CD4-positive, alpha-beta T cell (primary cell): ENCODE results near the gene RSL24D1. TPM values are rescaled to one million over a fixed set of nuclear protein-coding genes. Genes with fewer than 3 reads are reported as not detected.

Experiments used
- ATAC-seq: fragments of 200-7000 bp; cut with Tn5 transposase; one replicate; pipeline ENCODE4 v1.10.0; 2022; ENCODE audit warnings: mild to moderate bottlenecking; ENCODE audit not compliant: poor library complexity
- CTCF ChIA-PET: fragments of 350-600 bp; sonication (Branson Sonifier 250); formaldehyde crosslinking; loops from one replicate; lab custom pipeline; 2021; ENCODE audit warnings: antibody characterized with exemption, inconsistent platforms; lab: Charles Lee
- POLR2A ChIA-PET: fragments of 350-600 bp; sonication (Branson Sonifier 250); formaldehyde crosslinking; loops from one replicate; lab custom pipeline; 2021; ENCODE audit warnings: antibody characterized with exemption, inconsistent platforms; lab: Charles Lee
- DNase-seq, 14 experiments: peaks; one replicate each; pipeline ENCODE4 v3.0.0-alpha.2; 2013 to 2020; ENCODE audit warnings: mixed read lengths in 2 of 14
- H3K27ac ChIP-seq, 2 donors: one replicate each; pipeline versions ENCODE4 v1.5.1 to v1.7.0; 2013; ENCODE audit warnings: low read length in 2 of 2, low read depth in 1 of 2, mild to moderate bottlenecking in 1 of 2
- H3K27me3 ChIP-seq, 2 experiments: 1 replicate in 1 of 2; 2 replicates in 1 of 2; pipeline versions ENCODE4 v1.6.1 to v1.7.0; 2013; ENCODE audit warnings: low read length in 2 of 2, control low read depth in 1 of 2, mild to moderate bottlenecking in 1 of 2, moderate library complexity in 1 of 2; ENCODE audit not compliant: insufficient read depth in 2 of 2, control insufficient read depth in 1 of 2
- H3K36me3 ChIP-seq: one replicate; pipeline ENCODE4 v1.6.1; 2013; ENCODE audit warnings: low read length, control low read depth; ENCODE audit not compliant: insufficient read depth
- H3K4me1 ChIP-seq: one replicate; pipeline ENCODE4 v1.6.1; 2013; ENCODE audit warnings: low read length, control low read depth; ENCODE audit not compliant: insufficient read depth
- H3K4me3 ChIP-seq: one replicate; pipeline ENCODE4 v1.5.1; 2013; ENCODE audit warnings: mild to moderate bottlenecking, low read length, moderate library complexity
- H3K9me3 ChIP-seq, 2 experiments: 1 replicate in 1 of 2; 2 replicates in 1 of 2; pipeline versions ENCODE4 v1.6.1 to v1.7.0; 2013; ENCODE audit warnings: low read length in 2 of 2, mild to moderate bottlenecking in 2 of 2, control low read depth in 1 of 2, moderate library complexity in 1 of 2; ENCODE audit not compliant: control insufficient read depth in 1 of 2, insufficient read depth in 1 of 2
- H3K27ac Mint-ChIP-seq: one replicate; pipeline ENCODE4 v1.8.0; 2020; ENCODE audit warnings: mixed read lengths
- H3K27me3 Mint-ChIP-seq: one replicate; pipeline ENCODE4 v1.8.0; 2021; ENCODE audit warnings: mixed read lengths
- H3K36me3 Mint-ChIP-seq: one replicate; pipeline ENCODE4 v1.8.0; 2021; ENCODE audit warnings: low read depth, mixed read lengths
- H3K4me1 Mint-ChIP-seq: one replicate; pipeline ENCODE4 v1.8.0; 2021; ENCODE audit warnings: low read depth, mixed read lengths
- H3K4me3 Mint-ChIP-seq: one replicate; pipeline ENCODE4 v1.8.0; 2020; ENCODE audit warnings: mild to moderate bottlenecking, mixed read lengths
- H3K9me3 Mint-ChIP-seq: one replicate; pipeline ENCODE4 v1.8.0; 2020; ENCODE audit warnings: mixed read lengths
- CTCF ChIP-seq: fragments of 200-600 bp; IDR thresholded peaks from one replicate; pipeline ENCODE4 v1.8.0; 2022; ENCODE audit warnings: antibody characterized with exemption, mild to moderate bottlenecking
- intact Hi-C, 2 experiments: fragments of 100-400 bp; cut with DNase I in 1 of 2; cut with micrococcal nuclease in 1 of 2; formaldehyde crosslinking; loops; one replicate each; pipeline versions ENCODE4 v1.15.1 to v1.9.0; 2023 to 2025; cut with DNase I, micrococcal nuclease
- total RNA-seq, 174 experiments: library from RNA in 2 of 174; stranded (reverse) in 2 of 174; gene quantifications; one replicate each; pipeline ENCODE4 v1.2.3 and lab custom pipeline; 2021 to 2026

Gene RSL24D1
- total RNA-seq, 2 experiments from 2014 or later, result 163 to 164 TPM

- intact Hi-C loops, result no loop called here
- DNase-seq (no peak), ATAC-seq (no peak)
- no peak overlapping the region for H3K27ac ChIP-seq
- POLR2A ChIA-PET, result no interaction called here
- no peaks in the 10 kb centered on the region for H3K9me3 ChIP-seq
- CTCF ChIA-PET, result interaction anchor here (1.5 kb wide), 1 partner anchor 15 kb away, joined by 4 read pairs; no protein-coding TSS in a partner anchor
- TF ChIP-seq CTCF, result no peak
- Mint-ChIP-seq H3K4me3 (no peak overlapping the region), H3K36me3 (peaks cover 54% of the 10 kb centered on the region), H3K4me1 (peaks cover 19% of the 10 kb centered on the region), H3K27me3 (no peaks in the 10 kb centered on the region), H3K9me3 (no peaks in the 10 kb centered on the region), H3K27ac (no peak overlapping the region)
- peaks cover 14% of the 10 kb centered on the region for H3K36me3 ChIP-seq
- H3K4me3 ChIP-seq, result no peak overlapping the region
- H3K27me3 ChIP-seq, result no peaks in the 10 kb centered on the region
- H3K4me1 ChIP-seq, result peaks cover 3% of the 10 kb centered on the region
These were observed 38.9 kb upstream of the RSL24D1 start for GRCh38 chr15:55235546-55236036.

- no peak for TF ChIP-seq CTCF
- no peak overlapping the region for H3K4me3 Mint-ChIP-seq
- Histone ChIP-seq H3K27me3 (no peaks in the 10 kb centered on the region), H3K4me3 (no peak overlapping the region), H3K9me3 (no peaks in the 10 kb centered on the region), H3K36me3 (peaks cover 14% of the 10 kb centered on the region), H3K4me1 (no peaks in the 10 kb centered on the region), H3K27ac (no peak overlapping the region)
- DNase-seq, result no peak
- H3K9me3 Mint-ChIP-seq, result no peaks in the 10 kb centered on the region
- ATAC-seq, result no peak
- intact Hi-C loops, result no loop called here
- no peaks in the 10 kb centered on the region for H3K27me3 Mint-ChIP-seq
- CTCF ChIA-PET, result interaction anchor here (1.5 kb wide), 1 partner anchor 15 kb away, joined by 4 read pairs; no protein-coding TSS in a partner anchor
- POLR2A ChIA-PET, result no interaction called here
- H3K27ac Mint-ChIP-seq, result no peak overlapping the region
- peaks cover 19% of the 10 kb centered on the region for H3K4me1 Mint-ChIP-seq
- H3K36me3 Mint-ChIP-seq, result peaks cover 61% of the 10 kb centered on the region
These were observed 38.0 kb upstream of the RSL24D1 start for GRCh38 chr15:55234800-55235104.

- Mint-ChIP-seq H3K4me3 (no peak overlapping the region), H3K27me3 (no peaks in the 10 kb centered on the region), H3K27ac (no peak overlapping the region), H3K9me3 (no peaks in the 10 kb centered on the region), H3K4me1 (peaks cover 19% of the 10 kb centered on the region), H3K36me3 (peaks cover 64% of the 10 kb centered on the region)
- H3K27me3 ChIP-seq, result no peaks in the 10 kb centered on the region
- H3K4me1 ChIP-seq, result no peaks in the 10 kb centered on the region
- peaks cover 14% of the 10 kb centered on the region for H3K36me3 ChIP-seq
- no peak overlapping the region for H3K27ac ChIP-seq
- CTCF ChIA-PET, result interaction anchor here (1.5 kb wide), 1 partner anchor 16 kb away, joined by 4 read pairs; no protein-coding TSS in a partner anchor
- POLR2A ChIA-PET, result no interaction called here
- DNase-seq (no peak), ATAC-seq (no peak)
- intact Hi-C loops, result no loop called here
- TF ChIP-seq CTCF, result no peak
- H3K9me3 ChIP-seq, result no peaks in the 10 kb centered on the region
- H3K4me3 ChIP-seq, result no peak overlapping the region
These were observed 37.5 kb upstream of the RSL24D1 start for GRCh38 chr15:55234104-55234799.
